GM19397 (cell line): ENCODE results near the gene CGGBP1.

ENCODE experiments used
- ATAC-seq: cut with Tn5 transposase; IDR thresholded peaks from one replicate; pipeline ENCODE4 v1.9.1; 2021; ENCODE audit warnings: mild to moderate bottlenecking, moderate library complexity; ENCODE audit not compliant: unreplicated experiment

CGGBP1 gene, protein sequence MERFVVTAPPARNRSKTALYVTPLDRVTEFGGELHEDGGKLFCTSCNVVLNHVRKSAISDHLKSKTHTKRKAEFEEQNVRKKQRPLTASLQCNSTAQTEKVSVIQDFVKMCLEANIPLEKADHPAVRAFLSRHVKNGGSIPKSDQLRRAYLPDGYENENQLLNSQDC

DNA sequence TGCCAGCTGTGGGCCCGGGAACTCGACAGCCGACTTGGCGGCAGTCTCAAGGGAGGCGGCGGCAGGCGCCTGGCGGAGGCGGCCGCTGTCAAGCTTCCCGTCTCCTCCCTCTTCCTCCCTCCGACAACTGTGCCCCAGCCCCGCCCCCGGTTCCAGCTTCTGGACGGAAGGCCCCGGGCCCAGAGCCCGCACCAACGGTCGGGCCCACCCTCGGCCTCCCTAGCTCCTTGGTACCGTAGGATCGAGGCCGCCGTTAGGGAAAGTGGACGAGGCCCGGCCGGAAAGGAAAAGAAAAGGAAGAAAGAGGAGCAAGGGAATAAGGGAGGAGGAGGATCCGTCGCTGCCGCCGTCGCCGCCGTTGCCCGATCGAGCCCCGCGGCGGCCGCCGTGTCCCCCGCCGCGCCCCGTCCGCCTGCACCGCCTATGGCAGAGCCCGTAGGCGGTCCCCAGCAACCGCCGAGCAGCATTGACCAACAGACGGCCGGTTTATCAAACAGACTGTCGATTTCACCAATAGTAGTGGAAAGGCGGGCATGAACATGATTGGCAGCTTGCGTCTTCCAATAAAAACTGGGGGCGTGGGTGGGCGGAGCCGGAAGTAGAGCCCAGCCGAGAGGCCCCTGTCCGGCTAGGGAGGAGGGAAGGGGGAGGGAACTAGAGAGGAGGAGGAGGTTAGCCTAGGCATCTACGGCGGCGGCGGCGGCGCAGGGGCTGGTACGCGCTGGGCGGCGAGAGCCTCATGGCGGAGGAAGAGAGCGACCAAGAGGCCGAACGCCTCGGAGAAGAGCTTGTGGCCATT is at the start of gene CGGBP1, which contains the start of gene ZNF654:
Gene CGGBP1 (minus strand): TSS at position 425 of the 799 bp plus-strand sequence. CDS start 3,029 bp downstream, outside the sequence.
Gene ZNF654 (plus strand): TSS at position 675 of the 799 bp plus-strand sequence. CDS start 65 bp downstream, at position 740.
- ATAC-seq: peak; percentile 95

DNA sequence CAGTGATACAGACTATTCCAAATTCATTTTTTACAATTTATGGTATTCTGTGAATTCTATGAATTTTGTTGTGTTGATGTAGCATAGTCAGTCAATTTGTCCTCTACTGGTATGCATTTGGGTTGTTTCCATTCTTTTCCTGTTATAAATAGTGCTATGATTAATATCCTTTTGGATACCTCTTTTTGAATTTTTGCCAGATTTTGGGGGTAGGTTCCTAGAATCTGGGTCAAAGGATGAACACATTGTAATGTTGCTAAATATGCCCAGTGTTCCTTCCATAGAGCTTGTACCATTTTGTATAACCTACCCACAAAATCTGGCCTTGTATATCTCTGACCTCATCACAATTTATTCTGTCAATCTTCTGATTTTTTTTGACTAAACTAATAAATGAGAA is 46.5 kb upstream of the CGGBP1 start:
- no peak for ATAC-seq

DNA sequence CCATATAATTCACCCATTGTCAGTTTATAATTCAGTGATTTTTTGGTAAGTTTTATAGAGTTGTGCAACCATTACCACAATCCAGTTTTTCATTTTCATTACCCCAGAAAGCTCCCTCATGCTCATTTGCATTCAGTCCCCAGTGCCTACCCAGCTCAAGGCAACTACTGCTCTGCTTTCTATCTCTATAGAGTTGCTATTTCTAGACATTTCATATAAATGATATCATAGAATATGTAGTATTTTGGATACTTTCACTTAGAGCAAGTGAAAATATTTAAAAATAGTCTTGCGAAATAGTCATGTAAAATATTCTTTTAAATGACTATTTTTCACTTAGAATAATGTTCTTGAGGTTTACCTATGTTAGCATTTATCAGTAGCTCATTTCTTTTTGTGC is 42.3 kb upstream of the CGGBP1 start:
- peak; percentile 73 for ATAC-seq

DNA sequence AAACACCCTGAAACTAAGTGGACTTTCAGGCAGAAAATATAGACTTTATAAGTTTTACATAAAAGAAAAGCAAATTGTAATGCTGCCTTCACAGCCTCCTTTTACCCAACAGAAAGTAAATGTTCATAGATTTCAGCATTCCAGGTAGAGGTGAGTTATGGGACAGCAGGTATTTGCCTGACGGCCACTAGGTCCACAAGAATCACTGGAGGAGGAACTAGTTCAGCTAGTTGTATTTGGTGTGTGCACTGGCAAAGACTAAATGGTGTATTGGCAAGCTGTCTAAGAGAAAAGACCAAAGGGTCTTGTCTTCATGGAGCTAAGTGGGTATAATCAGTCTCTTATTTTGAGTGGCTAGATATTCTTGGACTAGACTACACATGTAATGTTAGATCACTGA is 34.5 kb upstream of the CGGBP1 start:
- ATAC-seq: no peak

DNA sequence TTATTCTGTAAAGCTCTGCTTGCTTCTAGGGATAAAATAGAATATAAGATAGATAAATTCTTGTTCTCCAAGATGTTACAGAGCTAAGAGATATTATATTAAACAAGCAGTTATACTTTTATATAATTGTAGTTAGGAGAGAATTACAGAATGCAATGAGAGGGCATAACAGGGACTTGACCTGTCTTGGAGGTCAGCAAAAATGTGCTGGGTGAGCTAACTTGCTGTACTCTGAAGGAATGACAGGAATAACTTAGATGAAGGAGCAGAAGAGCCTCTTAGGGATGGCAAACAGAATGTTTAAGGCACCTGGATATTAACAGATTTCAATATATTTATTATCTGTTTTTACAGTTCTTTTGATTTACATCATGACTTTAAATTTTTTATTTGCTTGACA is 33.5 kb upstream of the CGGBP1 start:
- no peak for ATAC-seq

DNA sequence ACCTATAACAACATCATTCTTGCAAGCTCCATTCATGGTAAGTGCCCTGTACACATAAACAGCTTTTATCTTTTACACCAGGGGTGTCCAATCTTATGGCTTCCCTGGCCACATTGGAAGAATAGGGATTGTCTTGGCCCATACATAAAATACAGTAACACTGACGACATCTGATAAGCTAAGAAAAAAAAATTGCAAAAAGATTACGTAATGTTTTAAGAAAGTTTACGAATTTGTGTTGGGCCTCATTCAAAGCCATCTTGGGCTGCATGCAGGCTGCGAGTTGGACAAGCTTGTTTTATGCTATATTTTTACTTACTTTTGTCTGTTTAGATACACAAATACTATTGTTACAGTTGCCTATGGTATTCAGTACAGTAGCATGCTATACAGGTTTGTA is 31.9 kb upstream of the CGGBP1 start:
- ATAC-seq: no peak

DNA sequence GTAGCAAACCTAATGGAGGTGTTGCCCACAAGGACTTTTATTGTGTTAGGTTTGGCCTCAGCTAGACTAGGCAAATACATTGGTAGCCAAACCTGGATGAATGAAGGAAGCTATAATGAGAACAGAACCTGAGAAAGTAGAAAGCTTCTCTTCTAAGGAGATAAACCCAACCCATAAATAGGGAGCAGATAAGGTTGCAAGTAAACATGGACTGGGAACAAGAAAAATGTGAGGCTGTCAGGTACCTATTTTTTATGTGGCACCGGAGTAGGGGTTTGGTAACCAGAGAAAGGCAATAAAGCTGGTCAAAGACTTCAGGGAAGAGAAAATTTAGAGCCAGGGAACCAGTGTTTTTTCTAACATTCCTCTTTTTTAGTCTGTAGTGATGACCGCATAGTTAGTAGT is 25.3 kb upstream of the CGGBP1 start:
- ATAC-seq: no peak

DNA sequence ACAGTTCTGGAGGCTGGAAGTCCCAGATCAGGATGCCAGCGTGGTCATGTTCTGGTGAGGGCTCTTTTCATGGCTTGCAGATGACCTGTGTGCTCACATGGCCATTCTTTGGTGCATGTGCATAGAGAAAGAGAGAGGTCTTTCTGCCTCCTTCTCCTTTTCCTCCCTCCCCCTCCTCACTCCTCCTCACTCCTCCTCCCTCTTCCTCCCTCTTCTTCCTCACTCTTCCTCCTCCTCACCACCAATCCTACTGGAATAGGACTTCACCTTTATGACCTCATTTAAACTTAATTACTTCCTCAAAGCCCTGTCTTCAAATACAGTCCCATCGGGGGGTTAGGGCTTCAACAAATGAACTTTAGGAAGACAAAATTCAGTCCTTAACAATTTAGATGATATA is 24.0 kb upstream of the CGGBP1 start:
- no peak for ATAC-seq

DNA sequence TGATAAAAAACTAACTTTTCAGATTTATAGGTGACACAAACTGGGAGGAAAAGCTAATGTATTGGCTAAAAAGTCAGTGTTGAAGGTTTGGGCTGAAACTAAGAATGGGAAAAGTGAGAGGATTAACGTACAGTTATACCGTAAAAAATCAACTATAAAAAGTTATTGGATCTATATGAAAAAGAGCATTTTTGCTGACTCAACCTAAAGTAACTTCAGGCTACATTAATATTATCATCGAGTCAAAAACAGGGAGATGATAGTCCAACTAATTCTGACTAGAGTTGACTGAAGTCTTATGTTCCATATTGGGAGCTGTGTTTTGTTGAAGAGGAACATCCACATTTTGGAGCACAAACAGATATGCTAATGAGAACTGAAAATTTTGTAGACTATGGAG is 20.1 kb upstream of the CGGBP1 start:
- no peak for ATAC-seq

DNA sequence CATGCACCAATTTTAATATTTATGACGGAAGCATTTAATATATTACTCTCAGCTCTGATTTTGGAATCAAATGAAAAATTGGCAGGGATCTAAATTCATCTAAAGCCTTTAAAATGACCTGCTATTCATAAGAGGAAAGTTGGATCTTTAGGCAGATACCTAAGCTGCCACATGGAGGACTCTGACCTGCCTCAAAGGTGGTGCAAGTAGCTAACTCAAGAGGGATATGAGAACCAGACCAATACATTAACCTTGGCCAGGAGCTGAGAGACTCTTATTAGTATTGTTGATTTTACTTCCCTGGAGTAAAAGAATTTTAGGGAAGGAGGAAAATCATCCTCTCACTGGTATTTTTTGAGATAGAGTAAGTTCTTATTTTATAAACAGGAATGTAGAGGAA is 17.9 kb upstream of the CGGBP1 start:
- ATAC-seq: no peak

DNA sequence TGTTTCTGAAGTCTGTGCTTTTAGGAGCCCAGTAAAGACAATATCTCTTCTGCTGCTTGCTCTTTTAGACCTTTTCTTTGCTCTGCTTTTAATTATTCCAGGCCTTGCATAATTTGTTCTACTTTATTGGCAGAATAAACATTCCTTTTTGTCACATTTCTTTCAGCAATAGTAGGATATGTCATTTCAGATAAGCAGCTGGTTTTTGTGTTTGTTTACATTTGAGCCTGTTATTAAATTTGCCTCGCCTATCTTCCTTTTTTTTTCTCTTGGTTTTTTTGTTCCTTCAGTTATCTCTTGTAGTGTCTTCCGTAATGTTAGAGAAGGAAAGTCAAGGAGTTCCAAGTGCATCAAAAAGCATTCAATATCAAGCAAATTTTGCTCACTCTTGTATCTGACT is 16.7 kb upstream of the CGGBP1 start:
- no peak for ATAC-seq

DNA sequence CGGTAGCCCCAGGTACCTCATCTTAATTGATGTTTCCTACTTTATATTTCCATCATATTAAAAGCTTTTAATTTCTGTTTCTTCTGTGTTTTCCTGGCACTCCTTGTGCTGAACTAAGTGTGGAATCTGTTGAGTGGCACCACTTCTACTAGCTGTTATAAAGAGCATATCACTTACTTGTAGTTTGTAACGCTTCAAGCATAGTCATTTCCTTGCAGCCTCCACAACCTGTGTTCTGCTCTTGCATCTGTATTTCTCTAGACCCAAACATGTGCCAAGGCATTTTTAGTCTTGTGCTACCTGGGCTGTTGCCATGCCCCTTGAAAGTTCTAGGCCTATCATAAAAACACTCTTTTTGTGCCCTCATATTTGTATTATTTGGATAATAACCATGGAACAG is 16.3 kb upstream of the CGGBP1 start:
- ATAC-seq: no peak

DNA sequence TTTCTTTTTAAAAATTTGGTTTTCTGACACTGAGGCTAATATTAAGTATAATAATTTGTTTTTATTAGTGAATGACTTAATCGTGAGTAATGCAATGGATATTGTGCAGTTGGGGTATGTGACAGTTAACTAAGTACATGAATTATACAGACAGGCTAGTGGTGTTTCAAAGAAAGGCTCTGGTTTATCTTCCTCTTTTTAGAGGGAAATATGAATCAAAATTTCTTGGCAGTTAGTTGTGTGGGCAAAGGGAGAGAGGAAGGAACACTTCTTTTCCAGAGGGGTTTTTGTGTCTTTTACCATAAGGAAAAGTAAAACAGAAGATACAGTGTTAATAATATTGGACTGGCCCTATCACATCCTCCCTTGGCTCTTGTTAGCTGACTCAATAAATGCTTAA is 2.9 kb upstream of the CGGBP1 start:
- no peak for ATAC-seq

DNA sequence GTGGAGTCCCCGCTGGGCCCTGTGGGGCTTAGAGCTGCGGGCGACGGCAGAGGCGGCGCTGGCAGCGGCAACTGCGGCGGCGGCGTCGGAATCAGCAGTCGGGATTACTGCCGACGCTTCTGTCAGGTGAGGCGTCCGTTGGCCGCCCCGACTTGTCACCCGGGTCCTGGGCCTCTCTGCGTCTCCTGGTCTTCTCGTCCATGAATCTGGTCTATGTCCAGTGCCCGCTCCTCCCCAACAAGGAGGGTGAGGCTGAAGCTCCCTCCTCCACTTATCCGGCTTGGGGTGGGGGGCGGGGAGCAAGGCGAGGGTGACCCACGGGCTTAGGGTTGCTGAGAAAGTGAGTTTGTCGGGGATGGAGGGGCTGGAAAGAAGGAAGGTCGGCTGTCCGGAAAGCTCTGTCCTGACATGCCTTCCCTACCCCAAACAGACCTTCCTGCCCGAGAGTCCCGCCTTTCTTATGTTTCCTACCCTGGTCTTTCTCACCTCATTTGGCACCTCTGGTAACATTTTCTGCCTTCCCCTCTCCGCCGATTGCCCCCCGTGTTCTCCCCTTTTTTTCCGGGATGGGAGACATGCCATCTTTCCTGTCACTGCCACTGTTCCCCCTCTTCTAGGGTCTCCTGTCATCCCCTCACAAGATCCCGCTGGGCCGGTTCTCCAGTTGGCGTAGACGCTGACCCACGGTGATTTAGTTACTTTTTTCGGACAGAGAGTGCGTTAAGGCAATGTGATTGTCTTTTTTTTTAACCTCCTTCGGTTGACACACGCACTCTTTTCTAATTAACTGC is 770 bp upstream of the CGGBP1 start:
- peak; percentile 12 for ATAC-seq

DNA sequence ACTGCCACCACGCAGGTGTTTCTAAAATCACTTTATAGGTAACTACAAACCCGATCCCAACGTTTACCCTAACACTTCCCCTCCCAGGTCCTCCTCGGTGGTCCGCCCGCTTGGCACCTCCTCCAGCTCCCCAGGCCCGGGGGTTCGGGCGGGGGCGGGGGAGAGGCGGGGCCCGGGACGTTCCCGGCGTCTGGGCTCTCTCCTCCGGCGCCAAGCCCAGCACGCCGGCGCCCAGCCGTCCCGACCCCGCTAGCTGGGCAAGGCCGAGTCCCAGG is 562 bp downstream of the CGGBP1 start:
- no peak for ATAC-seq

DNA sequence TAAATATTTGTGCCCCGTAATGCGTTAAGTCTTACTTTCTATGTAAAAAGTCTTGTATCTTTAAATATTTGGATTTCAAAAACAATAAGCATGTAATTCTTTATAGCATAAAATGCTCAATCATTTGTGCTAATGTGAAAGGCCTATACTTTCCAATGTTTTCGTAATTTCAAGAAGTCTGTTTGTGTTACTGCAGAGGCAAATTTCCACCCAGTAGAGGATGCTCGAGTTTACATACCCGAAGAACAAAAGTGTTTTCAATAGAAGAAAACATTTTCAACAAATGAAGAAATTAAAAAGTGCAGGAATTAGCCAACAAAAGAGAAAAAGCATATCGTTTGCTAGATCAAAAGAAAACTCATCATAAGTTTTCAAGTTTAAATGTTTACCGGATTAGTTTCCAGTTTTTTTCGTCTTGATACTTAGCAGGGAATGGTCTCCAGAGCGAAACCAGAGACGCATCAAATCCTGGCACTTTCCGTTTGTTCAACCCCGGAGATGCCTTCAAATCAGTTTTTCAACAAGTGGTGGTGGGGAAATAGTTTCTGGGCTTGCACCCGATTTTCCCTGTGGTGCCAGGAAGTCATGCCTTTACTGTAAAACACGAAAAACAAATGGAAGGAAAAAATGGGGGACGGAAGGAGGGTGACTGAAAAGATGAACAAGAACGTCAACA is 1.0 kb downstream of the CGGBP1 start:
- no peak for ATAC-seq

DNA sequence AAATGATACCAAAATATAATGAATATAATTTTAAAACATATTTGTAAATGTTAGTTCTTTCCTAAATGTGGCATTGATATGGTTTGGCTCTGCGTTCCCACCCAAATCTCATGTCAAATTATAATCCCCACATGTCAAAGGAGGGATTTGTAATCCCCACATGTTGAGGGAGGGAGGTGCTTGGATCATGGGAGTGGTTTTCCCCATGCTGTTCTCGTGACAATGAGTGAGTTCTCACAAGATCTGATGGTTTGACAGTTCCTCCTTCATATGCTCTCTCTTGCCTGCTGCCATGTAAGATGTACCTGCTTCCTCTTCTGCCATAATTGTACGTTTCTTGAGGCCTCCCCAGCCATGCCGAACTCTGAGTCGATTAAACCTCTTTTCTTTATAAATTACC is 12.0 kb downstream of the CGGBP1 start:
- no peak for ATAC-seq

DNA sequence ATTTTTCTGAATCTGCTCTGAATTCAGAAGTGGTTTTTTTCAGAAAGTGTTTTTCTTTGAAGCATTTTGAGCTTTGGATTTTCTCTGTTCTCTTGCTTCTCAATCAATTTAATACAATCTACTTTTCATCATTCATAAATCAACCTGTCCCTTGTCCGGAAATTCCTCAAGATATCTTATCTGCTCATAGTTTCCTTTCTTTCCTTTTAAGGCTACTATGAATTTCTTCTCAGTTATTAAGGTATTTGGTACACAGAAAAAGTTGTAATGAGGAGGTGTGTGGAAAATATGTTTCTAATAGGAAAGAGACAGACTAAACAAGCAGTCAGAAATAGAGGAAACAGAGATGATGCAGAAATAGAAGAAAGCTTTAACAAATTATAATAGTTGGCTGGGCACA is 14.4 kb downstream of the CGGBP1 start:
- no peak for ATAC-seq

DNA sequence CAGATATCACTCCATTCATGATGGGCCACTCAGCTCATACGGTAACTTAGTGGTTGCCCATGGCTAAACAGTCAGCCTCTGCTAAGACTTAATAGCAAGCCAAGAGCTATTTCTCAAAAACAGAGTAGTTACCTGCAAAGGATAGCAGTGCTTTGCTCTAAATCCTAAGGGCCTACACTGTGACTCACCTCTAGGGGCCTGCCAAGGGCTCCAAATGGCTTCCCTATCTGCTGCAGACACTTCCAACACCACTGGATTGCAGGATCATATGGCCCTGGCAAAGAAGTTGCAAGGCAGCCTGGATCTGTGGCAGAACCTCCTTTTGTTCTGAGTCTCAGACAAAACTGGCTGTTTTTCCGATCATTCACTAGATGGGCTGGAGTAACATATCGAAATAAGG is 17.8 kb downstream of the CGGBP1 start:
- no peak for ATAC-seq

DNA sequence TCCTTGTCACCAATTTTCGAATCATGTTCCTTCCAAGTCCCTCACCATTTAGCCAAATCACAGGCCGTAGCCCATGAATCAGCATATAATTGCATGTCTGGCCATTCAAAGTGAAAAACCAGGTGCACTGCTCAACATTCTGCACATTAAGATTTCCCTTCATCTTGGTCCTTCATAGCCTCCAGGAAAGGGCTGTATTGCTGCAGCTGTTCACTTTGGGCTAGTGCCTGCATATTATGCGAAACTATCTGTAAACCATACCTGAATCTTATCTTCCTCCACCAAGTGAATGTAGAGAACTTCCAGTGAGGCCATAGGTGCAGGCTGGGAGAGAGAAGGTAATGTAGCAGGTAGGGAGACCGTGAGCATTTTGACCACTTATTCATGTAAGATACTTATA is 18.3 kb downstream of the CGGBP1 start:
- no peak for ATAC-seq

DNA sequence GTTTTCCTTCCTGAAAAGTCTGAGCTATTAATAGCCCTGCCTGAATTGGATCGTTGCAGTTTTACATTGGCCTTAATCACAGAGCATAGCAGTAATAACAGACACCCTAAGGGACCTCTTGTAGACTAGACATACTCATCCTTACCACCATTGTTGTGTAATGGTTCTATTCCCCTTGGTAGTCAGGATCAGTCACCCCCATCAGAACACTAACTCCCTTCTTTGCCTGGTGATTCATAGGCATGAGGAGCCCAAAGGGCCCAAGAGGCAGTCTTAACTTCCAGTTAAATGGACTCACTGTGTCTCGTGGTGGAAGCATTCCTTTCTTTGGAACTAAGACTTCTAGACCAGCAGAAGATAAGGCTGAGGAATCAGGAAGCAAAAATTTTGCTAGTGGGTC is 20.2 kb downstream of the CGGBP1 start:
- no peak for ATAC-seq

DNA sequence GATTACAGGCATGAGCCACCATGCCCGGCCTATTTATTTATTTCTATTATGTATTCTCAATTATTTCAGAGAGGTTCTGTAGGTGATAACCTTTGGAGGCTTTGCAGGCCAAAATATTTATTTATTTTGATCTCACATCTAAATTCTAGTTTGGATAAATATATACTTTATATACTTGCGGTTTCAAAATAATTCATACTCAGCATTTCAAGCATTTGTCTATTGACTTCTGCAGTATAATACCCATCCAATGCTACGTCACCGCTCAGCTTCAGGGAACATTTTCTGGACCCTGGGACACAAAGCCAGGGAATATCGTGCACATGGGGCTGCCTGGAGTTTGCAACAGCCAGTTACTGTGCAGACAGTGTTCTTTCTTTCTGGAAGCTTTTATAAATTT is 22.6 kb downstream of the CGGBP1 start:
- no peak for ATAC-seq
